ENCODE data around the gene ELAVL1. TPM values are rescaled to one million over a fixed set of nuclear protein-coding genes. Genes with fewer than 3 reads are reported as not detected.

ELAVL1 gene
- total and polyA plus RNA-seq, 2 experiments from 2014 or later, result 81.6 to 143 TPM

- no peak for TF ChIP-seq CTCF (conservative IDR thresholded peaks at IDR 0.05; ENCODE audit: low read depth in 2 of 2)
- TF ChIP-seq JUNB (IDR thresholded peaks at IDR 0.05; ENCODE audit: unreplicated experiment), result no peak
- no peak for TF ChIP-seq ZNF331 (CRISPR knock-in tag; IDR thresholded peaks at IDR 0.05; ENCODE audit: low read depth)
- no peak for TF ChIP-seq POLR2AphosphoS5 (IDR thresholded peaks at IDR 0.05; ENCODE audit: low read depth)
- TF ChIP-seq REST (IDR thresholded peaks at IDR 0.05; ENCODE audit: unreplicated experiment), result no peak
- no peak for TF ChIP-seq CREB1 (CRISPR knock-in tag; IDR thresholded peaks at IDR 0.05; ENCODE audit: low read depth)
Observed at GRCh38 chr19:8022275-8022674, 16.8 kb upstream of the ELAVL1 start (continued).

GRCh38 chr19:8021374-8021773 lies 15.9 kb upstream of the ELAVL1 start:
- Histone ChIP-seq H3K79me2 (replicated peaks; ENCODE audit: insufficient read depth) (no peaks in the 10 kb centered on the region), H4K20me1 (replicated peaks; ENCODE audit: insufficient read depth) (no peaks in the 10 kb centered on the region), H2AFZ (no peak overlapping the region), H3K4me3 (no peak overlapping the region), H3K9me2 (ENCODE audit: insufficient read depth) (no peaks in the 10 kb centered on the region), H3K4me2 (no peak overlapping the region), H3K27me3 (ENCODE audit: insufficient read depth) (no peaks in the 10 kb centered on the region), H3K36me3 (ENCODE audit: insufficient read depth) (no peaks in the 10 kb centered on the region), H3K27ac (ENCODE audit: low read depth) (no peak overlapping the region; the same call in 1 of the 2 replicates), H3F3A (replicated peaks; ENCODE audit: low read depth) (no peaks in the 10 kb centered on the region), H3K4me1 (ENCODE audit: insufficient read depth) (no peaks in the 10 kb centered on the region)
- DNase-seq (ENCODE audit: low spot score) (no peak), ATAC-seq (no peak)
- TF ChIP-seq ZNF114 (CRISPR knock-in tag; IDR thresholded peaks at IDR 0.05) (no peak), CTCF (conservative IDR thresholded peaks at IDR 0.05; ENCODE audit: low read depth in 2 of 2) (no peak), CREB1 (CRISPR knock-in tag; IDR thresholded peaks at IDR 0.05; ENCODE audit: low read depth) (no peak), STAT1 (IDR thresholded peaks at IDR 0.05; ENCODE audit: unreplicated experiment) (no peak)
- H3K4me1 Mint-ChIP-seq, result no peaks in the 10 kb centered on the region
- no peak overlapping the region for H3K27ac Mint-ChIP-seq
- H3K36me3 Mint-ChIP-seq (ENCODE audit: low read depth), result no peaks in the 10 kb centered on the region
- peaks cover 13% of the 10 kb centered on the region for H3K27me3 Mint-ChIP-seq (ENCODE audit: insufficient read depth, low read depth, poor library complexity)
- H3K4me3 Mint-ChIP-seq, result no peak overlapping the region
- peaks cover 3% of the 10 kb centered on the region; the same call in 1 of the 3 replicates for H3K9me3 Mint-ChIP-seq
